GM11168 (cell line): ENCODE results near the gene APOL1.
"Not testable (repeated sequence)": the region's sequence is repeated elsewhere in the genome, so short reads cannot be mapped to it uniquely, and the experiment has no call there.

Source experiments
- in situ Hi-C: fragments of 300-500 bp; cut with MboI; formaldehyde crosslinking; loops from one replicate; pipeline ENCODE4 v1.12.0; 2022; ENCODE audit warnings: low sequenced_read_pairs; ENCODE audit not compliant: unreplicated experiment

Gene APOL1

DNA sequence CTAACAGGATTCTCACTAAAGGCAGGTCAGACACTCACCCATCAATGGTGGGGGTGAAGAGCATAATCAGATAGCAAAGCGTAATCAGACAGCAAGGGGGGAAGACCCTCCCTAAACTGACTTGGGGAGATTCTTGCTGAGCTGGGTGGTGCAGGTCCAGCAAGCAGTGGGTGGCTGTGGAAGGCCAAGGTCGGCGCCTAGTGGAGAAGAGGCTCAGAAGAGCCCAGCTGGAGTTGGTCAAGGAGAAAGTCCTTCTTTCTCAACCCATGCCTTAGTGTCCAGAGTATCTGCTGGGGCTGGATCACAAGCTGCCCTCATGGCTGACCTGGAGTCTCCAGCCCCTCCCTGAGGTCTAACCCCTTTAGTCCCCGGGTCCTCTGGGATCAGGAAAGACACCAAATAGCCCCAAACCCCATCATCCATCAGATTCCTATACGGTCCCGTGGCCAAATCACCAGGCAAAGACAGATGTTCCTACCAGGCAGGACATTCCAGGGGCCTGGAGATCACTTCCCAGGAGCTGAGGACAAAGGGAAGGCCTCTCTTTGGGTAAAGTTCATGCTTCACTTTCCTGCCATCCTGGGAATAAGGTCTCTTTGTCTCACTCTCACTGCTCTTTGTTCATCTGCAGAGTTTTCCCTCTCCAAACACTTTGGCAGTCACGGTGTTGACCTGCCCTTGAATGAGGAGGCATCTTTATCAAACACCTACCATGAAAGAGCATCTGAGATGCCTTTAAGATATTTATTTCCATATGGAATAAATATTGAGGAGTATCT, 11.1 kb downstream of the APOL1 start:
- in situ Hi-C loops: not testable (repeated sequence)

DNA sequence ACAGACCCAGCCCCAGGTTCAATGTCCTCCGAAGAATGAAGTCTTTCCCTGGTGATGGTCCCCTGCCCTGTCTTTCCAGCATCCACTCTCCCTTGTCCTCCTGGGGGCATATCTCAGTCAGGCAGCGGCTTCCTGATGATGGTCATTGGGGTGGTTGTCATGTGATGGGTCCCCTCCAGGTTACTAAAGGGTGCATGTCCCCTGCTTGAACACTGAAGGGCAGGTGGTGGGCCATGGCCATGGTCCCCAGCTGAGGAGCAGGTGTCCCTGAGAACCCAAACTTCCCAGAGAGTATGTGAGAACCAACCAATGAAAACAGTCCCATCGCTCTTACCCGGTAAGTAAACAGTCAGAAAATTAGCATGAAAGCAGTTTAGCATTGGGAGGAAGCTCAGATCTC, 14.1 kb downstream of the APOL1 start:
- in situ Hi-C loops: no loop called here

DNA sequence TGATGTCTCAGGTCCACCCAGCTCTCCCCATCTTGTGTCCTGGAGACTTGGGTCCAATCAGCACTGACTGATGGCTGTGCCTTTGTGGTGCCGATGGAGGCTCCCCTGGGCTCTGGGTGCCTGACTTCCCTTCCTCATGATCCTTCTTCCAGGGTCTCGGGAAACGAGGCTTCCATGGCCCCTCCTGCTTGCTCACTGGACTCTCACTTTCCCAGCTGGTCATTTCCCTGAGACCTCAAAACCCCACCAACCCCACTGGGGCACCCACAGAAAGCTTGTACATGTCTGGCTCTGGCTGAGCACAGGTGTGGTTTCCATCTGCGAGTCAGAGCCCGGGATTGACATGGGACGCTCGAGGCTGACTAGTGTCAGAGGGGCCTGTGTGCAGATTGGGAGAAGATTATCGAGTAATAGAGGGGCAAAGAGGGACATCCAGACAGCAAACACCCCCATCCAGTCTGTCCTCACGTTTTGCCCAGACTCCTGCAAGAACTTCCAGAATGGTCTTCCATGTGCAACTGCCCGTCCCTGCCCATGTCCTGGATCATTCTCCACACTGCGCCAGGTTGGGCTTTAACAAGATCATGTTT, 15.1 kb downstream of the APOL1 start:
- in situ Hi-C loops: no loop called here

DNA sequence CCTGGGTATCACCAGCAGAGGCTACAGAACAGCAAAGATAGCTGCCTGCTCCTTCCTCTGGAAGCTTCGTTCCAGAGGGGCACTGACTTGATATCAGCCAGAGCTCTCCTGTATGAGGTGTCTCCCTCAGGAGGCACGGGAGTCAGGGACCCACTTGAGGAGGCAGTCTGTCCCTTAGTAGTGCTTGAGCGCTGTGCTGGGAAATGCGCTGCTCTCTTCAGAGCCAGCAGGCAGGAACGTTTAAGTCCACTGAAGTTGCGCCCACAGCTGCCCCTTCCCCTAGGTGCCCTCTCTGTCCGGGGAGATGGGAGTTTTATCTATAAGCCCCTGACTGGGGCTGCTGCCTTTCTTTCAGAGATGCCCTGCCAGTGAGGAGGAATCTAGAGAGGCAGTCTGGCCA, 18.3 kb downstream of the APOL1 start:
- in situ Hi-C loops: not testable (repeated sequence)

DNA sequence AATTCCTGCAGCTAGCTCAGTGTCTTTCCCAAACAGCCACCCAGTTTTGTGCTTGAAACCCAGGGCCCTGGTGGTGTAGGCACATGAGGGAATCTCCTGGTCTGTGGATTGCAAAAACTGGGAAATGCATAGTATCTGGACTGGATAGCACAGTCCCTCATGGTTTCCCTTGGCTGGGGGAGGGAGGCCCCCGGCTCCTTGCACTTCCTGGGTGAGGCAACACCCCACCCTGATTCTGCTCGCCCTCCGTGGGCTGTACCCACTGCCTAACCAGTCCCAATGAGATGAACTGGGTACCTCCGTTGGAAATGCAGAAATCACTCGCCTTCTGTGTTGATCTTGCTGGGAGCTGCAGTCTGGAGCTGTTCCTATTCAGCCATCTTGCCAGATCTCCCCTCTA, 19.0 kb downstream of the APOL1 start:
- in situ Hi-C loops: not testable (repeated sequence)

DNA sequence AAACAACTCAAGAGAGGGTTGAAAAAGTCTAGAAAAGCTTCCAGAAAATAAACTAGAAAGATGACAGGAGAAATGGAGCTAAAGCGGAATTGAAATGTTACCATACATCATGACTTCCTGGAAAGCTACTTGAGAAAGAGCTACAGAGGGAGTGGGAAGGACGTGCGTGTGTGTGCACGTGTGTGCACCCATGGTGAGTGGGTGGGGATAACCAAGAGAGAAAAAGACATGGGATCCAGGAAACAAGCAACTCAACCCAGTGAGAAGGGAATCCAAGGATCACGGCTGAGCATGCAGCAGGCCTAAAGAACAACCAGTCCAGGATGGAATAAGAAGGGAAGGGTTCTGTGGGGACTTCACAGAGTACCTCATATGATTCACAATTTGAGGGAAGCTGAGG, 21.6 kb downstream of the APOL1 start:
- in situ Hi-C loops: no loop called here

DNA sequence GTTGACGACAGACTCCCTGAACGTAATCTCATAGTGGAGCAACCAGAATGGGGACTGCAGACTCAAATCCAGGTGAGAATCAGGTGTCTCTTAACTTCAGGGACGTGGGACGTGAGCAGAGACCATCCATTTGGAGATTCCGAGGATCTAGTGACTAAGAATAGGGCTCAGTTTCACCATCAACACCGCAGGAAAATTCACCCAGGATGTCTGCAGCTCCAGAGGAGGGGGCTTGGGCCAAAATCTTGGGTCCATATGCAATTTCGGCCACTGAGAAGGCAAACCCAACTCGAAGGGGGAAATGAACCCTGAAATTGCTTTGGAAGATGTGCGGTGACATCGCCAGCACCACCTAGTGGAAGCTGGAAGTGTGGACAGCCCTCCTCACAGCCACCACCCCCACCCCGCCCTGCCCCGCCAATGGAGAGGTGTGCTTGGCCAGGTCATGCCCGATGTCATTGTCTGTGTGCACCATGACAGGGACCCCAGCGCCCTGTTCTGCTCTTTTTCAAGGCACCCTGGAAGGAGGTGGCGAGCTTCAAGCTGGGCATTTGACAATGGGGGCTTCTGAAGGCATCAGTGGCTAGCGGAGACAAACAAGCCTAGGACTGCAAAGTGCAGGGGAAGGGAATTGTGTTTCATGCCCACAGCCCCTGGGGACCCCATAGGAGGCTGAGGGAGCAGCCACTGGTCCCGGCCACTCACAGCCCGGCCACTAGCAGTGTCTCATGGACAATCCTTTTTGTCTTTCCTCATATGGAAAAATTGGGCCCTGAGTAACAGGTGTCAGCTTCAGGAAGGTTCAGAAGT, 24.8 kb downstream of the APOL1 start:
- in situ Hi-C loops: no loop called here

DNA sequence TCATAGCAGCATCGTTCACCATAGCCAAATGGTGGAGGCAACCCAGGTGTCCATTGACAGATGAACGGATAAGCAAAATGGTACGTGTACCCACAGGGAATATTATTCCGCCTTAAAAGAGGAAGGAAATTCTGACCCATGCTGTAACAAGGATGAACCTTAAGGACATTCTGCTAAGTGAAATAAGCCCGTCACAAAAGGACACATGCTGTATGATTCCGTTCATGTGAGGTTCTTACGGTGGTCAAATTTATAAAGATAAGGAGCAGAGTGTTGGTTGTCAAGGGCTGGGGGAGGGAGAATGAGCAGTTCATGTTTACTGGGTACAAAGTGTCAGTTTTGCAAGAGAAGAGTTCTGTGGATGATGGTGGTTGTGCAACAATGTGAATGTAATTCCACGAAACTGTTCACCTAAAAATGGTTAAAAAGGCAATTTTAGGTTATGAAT, 26.3 kb downstream of the APOL1 start:
- in situ Hi-C loops: no loop called here

DNA sequence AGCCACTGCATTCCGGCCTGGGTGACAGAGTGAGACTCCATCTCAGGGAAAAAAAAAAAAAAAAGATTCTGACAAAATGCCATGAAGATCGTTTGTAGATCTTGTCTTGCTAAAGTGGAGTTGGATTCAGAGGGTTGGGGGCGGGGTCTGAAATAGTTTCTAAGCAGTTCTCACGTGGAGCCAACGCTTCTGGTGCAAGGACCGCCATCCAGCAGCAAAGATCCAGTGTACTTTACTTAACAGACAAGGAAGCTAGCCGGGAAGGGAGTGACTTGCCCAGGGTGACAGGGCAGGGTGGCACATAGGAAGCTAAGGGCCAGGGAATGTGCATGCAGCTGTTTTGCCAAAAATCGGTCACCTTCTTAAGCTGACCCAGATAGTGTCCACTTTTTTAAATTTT, 27.4 kb downstream of the APOL1 start:
- in situ Hi-C loops: no loop called here

DNA sequence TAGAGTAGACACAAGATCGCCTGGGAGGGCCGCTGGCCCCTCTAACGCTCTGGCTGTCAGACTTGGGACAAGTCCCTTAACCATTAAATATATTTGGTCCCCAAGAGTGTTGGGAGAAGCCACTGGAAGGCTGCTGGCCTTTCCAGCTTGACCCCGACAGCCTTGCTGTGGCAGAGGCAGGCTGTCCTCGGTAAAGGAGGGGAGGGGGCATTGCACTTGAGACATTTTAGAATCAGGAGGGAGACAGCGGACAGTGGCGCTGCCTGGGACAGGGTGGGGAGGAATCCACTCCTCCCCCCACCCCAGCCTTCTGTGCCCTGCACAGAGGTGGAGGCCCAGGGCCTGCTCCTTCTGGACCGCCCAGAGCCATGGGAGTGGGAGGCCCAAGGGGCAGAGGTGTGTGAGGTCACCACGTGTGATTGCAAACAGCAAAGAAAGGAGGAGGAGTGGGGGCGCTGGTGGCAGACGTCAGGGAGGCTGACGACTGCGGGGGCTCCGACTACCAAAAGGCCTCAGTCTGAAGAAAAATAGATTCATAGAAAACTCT, 28.9 kb downstream of the APOL1 start:
- in situ Hi-C loops: no loop called here

DNA sequence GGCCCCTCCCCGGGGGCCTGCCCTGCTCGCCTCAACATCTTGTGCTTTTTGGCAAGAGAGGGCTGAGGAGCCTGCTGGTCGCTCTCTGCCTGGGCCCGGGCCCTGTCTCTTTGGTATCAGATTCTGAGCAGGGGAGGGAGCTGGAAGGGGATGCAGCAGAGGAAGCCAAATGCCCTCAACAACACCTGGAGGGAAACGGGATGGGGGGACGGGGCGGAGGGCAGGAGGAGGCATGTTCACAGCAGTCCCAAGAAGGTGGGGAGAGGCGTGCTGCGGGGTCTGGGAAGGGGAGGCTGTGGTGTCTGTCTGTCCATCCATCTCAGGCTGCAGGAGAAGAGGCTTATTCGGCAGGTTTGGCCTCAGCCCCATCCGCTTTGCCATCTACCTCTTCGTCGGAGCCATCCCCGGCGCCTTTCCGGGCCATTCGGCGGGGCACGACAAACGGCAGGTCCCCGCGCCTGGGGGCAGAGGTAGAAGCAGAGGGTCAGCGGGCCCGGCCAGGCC, 29.4 kb downstream of the APOL1 start:
- in situ Hi-C loops: no loop called here

DNA sequence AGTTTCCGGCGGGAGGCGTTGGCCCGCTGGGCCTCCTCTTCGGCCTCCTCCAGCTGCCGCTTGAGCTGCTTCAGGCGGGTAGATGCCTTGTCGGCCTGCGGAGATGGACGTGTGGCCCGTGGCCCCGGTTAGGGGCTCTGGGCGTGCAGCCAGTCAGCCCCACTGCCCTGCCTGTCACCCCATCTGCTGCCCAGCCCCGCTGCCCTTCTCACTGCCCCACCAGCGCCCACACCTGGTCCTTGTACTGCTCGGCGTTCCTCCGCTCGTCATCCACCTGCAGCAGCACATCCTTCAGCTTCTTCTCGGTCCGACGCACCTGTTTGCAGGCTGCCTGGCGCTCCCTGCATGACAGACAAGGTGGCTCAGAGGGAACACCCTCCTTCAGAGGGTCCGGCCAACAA, 31.2 kb downstream of the APOL1 start:
- in situ Hi-C loops: no loop called here

DNA sequence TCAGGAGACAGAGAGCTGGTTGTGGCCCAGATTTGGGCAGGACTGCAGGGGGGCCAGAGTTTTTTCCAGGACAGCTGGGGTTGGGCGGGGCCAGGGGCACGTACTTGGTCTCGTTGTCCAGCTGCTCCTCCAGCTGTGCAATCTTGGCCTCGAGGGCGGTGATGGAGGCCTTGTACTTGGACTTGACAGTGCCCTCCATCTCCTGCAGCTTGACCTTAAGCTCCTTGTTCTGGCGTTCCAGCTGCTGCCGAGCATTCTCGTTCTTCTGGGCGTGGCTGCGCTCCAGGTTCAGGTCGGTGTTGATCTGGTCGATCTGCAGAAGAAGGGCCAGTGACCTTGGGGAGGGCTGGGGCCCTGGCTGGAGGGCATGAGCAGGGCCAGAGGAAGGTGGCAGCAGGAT, 32.1 kb downstream of the APOL1 start:
- in situ Hi-C loops: no loop called here

DNA sequence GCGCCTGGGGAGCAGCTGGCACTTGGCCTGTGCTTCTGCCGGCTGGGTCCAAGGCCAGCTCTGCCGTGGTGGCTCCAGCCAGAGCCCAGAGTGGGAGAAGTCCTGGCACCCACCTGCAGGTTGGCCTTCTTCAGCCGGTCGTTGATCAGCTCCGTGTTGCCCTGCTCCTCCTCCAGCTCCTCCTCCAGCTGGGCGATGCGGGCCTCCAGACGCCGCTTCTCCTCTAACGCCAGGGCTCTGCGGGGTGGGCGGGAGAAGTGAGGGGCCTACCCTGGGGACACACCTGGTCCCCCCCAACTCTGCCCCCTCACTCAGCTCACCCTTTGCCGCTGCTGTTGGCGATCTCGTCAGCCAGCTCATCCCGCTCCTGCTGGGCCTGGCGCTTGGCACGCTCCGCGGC, 32.6 kb downstream of the APOL1 start:
- in situ Hi-C loops: no loop called here

DNA sequence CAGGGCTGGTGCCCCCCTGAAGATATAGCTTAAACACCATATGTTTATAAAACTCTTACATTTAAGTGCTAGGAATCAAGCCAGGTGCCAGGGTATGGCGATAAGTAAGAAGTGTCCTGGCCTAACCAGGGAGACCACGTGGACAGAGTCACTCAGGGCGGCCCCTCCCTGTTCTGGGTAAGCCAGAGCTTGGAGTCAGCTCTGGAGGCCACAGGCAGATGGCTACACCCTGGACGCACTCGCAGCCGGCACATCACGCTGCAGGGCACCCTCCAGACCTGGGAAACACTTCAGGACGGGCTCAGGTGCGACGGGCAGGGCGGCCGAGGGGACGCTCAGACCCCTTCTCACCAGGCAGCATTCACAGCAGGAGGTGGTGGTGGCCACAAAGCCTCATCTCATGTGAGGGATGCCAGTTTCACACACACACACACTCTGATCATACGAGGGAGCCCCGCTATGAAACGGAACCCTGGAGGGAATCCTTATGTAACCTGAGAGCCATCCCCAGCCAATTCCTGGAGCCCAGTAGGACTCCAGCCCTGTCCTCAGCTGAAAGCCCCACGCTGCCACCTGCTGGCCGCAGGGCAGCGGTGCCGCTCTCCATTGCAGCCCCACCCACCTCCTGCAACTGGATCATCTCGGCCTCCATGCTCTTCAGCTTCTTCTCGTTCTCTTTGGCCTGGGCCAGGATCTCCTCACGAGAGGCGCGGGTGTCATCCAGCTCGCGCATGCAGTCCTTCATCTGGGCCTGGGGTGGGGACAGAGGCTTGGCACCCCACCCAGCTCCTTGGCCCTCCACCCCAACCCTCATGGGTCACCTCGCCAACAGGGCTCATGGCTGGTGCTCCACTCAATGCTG, 33.4 kb downstream of the APOL1 start:
- in situ Hi-C loops: no loop called here

DNA sequence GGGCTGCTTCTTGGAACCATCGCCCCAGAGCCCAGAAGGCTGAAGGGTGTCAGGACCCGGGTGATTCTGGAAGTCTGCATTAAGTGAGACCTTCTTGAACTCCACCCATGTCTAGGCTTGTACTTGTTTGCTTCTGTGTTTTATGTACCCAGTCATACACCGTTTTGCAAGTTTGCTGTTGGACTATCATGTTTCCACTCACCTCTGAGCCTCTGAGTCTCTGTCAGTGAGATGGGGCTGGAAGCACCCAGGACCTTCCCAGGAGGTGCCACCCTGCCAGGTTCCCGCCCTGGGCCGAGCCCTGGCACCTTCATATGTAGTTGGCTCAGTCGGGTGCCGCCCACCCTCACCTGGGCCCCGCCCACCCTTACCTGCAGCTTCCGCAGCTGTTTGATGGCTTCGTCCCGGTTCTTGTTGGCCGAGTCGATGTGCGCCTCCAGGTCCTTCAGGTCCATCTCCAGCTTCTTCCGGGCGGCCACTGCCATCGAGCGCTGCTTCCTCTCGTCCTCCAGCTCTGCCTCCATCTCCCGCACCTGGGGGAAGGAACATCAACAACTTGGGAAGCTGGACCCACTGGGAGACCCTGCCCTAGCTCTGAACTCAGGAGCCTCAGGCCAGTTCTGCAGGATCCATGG, 35.1 kb downstream of the APOL1 start:
- in situ Hi-C loops: no loop called here

DNA sequence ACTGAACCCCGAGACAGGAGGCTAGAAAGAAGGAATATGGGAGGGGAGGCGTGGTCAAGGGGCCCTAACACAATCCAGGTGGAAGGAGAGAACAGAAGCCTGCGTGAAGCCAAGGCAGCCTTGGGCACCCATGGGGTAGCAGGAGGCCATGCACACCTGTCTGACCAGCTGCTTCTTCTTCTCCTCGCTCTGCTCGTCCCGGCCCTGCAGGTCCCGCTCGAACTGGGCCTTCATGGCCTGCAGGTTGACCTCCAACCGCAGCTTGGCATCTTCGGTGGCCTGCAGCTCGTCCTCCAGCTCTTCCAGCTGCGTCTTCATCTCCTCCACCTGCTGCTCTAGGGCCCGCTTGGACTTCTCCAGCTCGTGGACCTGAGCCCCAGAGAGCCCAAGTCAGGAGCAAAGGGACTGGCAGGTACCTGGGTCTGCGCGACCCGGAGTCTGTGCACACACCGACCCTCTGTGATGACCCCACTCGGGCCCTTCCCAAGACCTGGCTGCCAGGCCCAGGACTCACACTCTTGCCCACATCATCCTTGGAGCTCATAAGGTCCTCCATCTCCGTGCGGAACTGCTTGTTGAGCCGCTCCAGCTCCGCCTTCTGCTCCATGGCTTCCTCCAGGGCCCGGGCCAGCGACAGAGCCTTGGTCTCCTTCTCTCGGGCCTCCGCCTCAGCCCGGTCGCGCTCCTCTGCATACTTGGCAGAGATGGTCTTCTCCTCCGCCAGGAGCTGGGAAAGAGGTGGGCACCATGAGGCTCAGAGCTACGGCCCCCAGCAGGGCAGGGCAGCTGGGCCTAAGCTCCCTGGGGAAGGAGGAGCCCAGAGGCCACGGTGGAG, 35.9 kb downstream of the APOL1 start:
- in situ Hi-C loops: no loop called here

DNA sequence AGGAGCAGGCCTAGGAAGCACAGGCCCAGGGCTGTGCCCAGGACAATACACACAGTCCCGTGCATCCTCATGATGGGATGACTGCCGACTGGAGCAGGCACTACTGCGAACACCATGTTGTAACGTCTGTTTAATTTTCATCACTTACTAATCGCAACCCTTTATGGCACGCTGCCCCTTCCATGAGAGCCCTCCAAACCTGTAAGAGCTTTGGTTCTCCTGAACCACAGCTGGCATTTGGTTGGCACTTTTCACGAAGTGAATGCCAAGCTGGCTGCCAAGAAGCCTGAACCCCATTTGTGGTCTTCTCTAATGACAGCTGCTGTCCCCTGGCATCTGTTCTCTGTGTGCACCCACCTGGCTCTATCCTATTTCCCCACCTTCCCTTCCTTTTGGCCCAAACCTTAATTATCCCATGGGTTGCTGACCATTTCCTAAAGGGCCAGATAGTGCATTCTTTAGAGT, 36.5 kb downstream of the APOL1 start:
- in situ Hi-C loops: no loop called here
